ENCODE data around the gene USP7.

GRCh38 chr16:8921347-8921984 lies 42.2 kb downstream of the USP7 start:
- TF ChIP-seq EZH2phosphoT487 (IDR thresholded peaks at IDR 0.05; ENCODE audit: borderline replicate concordance, low read length) (no peak), CTCF (IDR thresholded peaks at IDR 0.05; ENCODE audit: low read depth, low read length, poor library complexity, severe bottlenecking) (no peak)
